ENCODE results near the gene OR13D1.
"Not testable (repeated sequence)": the region's sequence is repeated elsewhere in the genome, so short reads cannot be mapped to it uniquely, and the experiment has no call there.

OR13D1 gene

GRCh38 chr9:104694218-104694617 is at the start of gene OR13D1:
OR13D1 (plus strand) TSS chr9:104694518; CDS start chr9:104694518, 0 bp downstream.
- no peak for DNase-seq

- no peak for DNase-seq
Measured at GRCh38 chr9:104658496-104659195, 35.7 kb upstream of the OR13D1 start.

GRCh38 chr9:104675611-104676010 is 18.7 kb upstream of the OR13D1 start:
- DNase-seq, result no peak

- DNase-seq, result no peak
Measured at GRCh38 chr9:104682642-104683041, 11.7 kb upstream of the OR13D1 start.

- no peak for DNase-seq
Measured at GRCh38 chr9:104686081-104686480, 8.2 kb upstream of the OR13D1 start.

GRCh38 chr9:104700306-104700705 is 6.0 kb downstream of the OR13D1 start:
- DNase-seq, result no peak

- not testable (repeated sequence) for DNase-seq
Measured at GRCh38 chr9:104708737-104709136, 14.4 kb downstream of the OR13D1 start.

GRCh38 chr9:104711604-104712003 is 17.3 kb downstream of the OR13D1 start:
- DNase-seq, result no peak

- no peak for DNase-seq
Measured at GRCh38 chr9:104725014-104725413, 30.7 kb downstream of the OR13D1 start.

GRCh38 chr9:104738452-104738851 is 44.1 kb downstream of the OR13D1 start:
- no peak for DNase-seq

GRCh38 chr9:104740621-104741020 is 46.3 kb downstream of the OR13D1 start:
- no peak for DNase-seq

- DNase-seq, result no peak
Measured at GRCh38 chr9:104743376-104743985, 49.2 kb downstream of the OR13D1 start.

Data from T1000 (cell line).